GM18499 (cell line): Measurements from ENCODE around the gene NUBPL.
A peak's percentile ranks its signal among the peaks of the same experiment; 100 is the strongest.

Experiments
- ATAC-seq: cut with Tn5 transposase; IDR thresholded peaks from one replicate; pipeline ENCODE4 v1.9.1; 2021; ENCODE audit warnings: moderate number of reproducible peaks; ENCODE audit not compliant: insufficient read depth, unreplicated experiment

Gene NUBPL, protein sequence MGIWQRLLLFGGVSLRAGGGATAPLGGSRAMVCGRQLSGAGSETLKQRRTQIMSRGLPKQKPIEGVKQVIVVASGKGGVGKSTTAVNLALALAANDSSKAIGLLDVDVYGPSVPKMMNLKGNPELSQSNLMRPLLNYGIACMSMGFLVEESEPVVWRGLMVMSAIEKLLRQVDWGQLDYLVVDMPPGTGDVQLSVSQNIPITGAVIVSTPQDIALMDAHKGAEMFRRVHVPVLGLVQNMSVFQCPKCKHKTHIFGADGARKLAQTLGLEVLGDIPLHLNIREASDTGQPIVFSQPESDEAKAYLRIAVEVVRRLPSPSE

DNA sequence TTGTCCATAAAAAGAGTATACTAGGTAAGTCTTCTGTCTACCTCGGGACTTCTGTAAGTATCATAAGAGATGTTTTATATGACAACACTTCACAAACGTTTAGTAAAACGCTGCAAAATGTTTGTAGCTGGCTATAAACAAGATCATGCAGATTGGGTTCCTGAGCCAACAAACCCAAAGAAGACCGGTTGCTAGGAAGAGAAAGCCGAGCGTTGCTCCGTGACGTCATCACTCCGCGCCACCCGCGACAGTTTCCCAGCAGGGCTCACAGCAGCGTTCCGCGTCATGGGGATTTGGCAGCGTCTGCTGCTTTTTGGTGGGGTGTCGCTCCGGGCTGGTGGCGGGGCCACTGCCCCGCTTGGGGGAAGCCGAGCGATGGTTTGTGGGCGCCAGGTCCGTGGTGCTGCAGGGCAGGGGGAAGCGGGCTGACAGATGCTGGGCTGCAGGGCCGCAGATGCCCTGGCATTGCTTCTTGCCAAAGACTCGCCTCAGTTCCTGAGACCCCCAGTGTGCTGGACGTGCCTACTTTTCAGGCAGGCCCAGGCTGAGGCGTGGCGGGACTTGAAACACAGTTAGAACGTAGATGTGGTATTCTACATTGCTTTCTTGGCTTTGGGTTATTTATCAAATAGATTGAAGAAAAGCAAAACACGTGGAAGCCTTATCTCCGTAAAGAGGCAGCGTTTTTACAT, at the start of gene NUBPL:
Gene NUBPL (plus strand): TSS at position 250 of the 692 bp plus-strand sequence. CDS start 36 bp downstream, at position 286.
- ATAC-seq, result peak; percentile 90

DNA sequence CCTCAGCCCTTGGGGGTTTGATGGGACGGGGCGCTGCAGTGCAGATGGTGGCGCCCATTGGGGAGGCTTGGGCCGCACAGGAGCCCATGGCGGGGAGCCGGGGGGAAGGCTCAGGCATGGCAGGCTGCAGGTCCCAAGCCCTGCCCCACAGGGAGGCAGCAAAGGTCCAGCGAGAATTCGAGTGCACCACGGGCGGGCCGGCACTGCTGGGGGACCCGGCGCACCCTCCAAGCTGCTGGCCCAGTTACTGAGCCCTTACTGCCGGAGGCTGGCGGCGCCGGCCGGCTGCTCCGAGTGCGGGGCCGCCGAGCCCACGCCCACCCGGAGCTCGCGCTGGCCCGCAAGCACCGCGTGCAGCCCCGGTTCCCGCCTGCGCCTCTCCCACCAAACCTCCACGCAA, 34.1 kb upstream of the NUBPL start:
- no peak for ATAC-seq

DNA sequence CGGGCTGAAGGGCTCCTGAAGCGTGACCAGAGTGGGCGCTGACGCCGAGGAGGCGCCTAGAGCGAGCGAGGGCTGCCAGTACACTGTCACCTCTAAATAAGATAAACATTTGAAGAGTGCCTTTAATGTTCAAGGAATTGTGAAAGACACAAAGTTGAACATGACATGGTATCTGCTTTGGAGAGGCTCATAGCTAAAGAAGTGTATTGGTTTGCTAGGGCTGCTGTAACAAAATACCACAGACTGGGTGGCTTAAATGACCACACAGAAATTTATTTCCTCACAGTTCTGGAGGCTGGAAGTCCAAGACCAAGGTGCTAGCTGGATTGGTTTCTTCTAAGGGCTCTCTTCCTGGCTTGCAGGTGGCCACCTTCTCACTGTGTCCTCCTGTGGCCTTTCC, 33.7 kb upstream of the NUBPL start:
- ATAC-seq, result no peak

DNA sequence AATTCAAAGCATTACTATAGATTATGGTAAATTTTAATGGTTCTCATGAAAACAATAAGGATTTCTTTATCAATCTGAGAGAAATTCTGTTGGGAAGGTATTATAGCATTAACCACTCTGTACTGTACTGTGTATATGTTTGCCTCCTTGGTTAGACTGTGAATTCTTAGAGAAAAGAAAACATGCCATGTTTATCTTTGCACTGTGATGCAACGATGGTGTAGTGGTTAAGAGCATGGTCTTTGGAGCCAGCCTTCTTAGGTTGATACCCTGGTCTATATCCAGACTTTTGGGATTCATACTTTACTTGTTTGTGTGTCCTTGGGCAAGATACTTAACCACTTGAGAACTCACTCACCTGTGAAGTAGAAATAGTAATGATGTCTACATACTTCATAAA, 32.2 kb upstream of the NUBPL start:
- ATAC-seq, result no peak

DNA sequence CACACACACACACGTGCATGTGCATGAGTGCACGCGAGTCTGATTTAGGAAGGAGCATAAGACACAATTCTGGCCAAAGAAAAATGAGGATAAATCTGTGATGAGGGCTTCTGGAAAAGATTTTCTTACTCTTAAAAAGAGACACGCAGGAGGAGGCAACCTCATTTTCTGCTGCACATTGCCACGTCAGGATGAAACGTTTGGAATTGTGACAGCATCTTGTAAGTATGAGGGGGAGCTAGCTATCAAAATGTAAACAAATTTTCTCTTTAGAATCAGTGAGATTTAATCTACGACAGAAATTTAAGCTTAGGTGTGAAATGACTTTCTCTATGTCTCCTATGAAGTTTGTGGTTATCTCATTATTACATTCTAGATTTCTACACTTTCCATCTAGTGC, 31.1 kb upstream of the NUBPL start:
- ATAC-seq, result no peak

DNA sequence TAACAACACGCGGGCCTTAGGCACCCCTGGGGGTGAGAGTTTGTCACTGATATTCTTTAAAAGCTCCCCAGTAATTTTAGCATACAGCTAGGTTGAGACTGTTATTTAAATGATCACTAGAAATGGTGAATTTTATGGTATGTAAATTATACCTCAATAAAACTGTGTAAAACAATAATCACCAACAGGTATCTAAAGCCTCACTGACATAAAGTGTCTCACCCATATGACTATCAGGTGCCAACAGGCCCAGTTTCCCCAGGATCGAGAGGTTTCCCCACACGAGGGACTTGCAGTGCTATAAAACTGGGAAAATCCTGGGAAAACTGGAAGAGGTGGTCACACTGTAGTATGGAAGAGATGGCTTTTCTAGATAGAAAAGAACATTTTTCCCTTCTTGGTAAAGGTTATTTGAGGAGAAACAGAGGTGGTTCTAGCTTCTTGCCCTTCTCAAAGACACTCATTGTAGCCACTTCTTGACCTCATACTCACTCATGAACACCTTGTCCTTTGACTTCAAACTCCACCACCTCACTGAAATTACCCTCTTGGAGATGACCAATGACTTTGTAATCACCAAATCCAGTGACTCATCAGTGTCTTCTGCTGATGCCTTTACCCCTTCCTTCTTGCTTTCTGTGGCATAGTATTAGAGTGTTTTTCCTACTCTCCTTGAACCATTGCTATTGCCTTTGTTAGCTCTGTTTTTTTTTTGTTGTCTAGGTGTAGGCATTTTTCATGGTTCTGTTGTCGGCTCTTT, 24.8 kb upstream of the NUBPL start:
- no peak for ATAC-seq

DNA sequence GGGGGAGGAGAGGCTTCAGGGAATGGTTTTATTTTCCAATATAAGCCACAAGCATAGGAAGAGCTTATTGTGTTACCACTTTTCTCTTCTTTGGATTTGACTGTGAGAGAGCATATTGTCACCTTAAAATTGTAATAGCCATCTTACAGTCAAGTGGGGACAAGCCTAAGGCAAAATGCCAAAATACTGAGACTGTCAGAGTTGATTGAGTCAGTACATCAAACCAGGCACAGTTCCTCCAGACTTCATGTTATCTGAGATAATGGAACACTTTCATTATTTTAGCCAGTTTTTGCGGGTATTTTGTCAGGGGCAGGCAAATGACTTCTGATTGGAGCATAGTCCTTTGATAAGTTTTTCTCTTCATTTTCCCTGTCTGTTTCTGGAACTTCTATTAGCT, 19.5 kb upstream of the NUBPL start:
- ATAC-seq, result no peak

DNA sequence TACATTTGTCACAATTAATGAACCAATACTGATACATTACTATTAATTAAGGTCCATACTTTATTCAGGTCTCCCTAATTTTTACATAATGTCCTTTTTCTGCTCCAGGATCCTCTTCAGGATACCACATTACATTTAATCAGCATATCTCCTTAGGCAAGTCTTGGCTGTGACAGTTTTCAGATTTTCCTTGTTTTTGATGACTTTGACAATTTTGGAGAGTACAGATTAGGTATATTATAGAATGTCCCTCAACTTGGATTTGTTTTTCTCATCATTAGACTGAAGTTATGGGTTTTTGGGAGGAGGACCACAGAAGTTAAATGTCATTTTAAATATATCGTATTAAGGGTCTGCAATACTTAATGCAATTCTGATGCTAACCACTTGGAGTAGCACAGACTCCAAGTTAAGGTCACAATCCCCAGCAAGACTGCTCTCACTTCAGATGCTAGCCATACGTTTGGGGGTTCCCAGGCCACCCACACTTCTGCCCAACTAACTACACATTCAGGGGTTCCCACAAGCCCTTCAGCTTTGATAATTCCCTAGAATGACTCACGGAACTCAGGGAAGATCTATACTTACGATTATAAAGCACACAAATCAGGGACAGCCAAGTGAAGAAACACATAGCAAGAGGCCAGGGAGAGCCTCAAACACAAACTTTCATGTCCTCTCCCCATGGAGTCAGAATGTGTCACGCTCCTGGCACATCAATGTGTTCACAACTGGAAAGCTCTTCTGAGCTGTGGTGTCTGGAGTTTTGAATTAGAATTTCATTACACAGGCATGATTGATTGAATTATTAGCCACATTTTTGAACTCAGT, 17.0 kb upstream of the NUBPL start:
- ATAC-seq, result no peak

DNA sequence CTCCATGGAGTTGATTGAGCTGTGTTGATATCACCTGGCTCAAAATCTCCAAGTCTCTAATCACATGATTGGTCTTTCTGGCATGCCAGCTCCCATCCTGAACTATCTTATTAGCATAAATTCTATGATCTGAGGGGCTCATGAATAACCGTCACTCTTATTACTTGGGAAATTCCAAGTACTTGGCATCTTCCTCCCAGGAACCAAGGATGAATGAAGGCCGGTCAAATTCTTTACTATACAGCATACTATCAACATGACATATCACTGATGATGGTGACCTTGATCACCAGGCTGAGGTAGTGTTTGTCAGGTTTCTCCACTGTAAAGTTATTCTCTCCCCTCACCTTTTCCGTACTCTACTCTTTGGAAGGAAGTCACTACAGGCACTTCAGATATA, 16.4 kb upstream of the NUBPL start:
- no peak for ATAC-seq

DNA sequence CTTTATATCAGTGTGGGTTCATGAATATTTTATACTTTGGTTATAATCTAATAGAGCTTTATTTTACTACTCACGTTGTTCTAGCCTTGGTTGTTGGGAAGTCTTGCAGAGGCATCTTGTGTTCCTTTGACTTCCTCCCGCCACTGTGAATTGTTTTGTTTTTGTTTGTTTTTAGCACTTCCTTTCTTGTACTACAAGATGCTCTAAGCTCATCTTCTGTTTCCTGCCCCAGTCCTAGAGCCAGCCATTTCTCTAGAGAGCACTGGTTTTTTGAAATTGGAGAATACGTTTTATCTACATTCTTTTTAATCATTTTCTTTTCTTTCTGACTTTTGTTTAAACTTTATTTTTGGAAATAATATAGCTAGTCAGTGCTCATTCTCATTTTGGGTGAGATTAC, 15.9 kb upstream of the NUBPL start:
- ATAC-seq, result no peak

DNA sequence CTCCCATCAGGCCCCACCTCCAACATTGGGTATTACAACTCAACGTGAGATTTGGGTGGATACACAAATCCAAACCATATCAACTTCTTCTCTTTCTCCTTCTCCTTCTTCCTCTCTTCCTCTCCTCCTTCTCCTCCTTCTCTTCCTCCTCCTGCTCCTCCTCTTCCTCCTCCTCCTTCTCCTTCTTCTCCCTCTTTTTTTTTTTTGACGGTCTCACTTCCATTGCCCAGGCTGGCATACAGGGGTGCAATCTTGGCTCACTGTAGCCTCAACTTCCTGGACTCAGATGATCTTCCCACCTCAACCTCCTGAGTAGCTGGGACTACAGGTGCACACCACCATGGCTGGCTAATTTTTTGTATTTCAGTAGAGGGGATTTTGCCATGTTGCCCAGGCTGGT, 11.4 kb upstream of the NUBPL start:
- ATAC-seq, result no peak

DNA sequence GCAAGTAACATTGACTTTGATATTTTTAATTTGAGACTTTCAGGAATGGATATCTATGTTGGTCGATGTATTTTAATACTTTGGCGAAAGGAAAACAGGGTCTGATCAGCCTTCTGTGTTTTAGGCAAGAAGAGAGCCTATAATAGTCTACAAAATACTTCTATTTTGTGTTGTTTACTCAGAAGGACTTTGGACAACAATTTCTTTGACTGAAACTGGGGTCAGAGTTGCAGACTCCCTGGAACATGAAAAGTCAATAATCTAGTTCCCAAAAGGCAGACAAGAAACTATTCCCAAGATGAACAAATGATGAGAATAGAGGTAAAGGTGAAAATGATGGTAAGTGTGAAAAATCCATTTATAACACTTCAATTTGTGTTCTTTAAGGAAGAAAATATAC, 10.6 kb upstream of the NUBPL start:
- ATAC-seq, result no peak

DNA sequence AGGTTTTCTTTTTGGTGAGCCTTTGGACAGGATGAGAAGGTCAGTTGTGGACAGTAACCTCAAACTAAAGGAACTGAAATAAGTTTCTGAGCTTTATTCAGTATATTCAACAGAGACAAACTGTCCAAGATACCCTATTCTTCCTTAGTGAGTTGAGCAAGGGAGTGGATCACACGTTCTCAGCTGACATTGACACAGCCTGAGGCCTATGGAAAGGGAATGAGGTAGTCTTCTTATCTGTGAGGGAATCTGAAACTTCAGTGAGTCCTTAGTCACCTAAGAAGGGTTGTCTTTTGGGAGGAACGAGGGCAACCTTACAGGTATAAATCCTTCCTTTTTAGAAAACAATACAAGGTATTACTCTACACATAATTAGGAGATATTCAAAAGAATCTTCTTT, 5.0 kb upstream of the NUBPL start:
- ATAC-seq, result no peak

DNA sequence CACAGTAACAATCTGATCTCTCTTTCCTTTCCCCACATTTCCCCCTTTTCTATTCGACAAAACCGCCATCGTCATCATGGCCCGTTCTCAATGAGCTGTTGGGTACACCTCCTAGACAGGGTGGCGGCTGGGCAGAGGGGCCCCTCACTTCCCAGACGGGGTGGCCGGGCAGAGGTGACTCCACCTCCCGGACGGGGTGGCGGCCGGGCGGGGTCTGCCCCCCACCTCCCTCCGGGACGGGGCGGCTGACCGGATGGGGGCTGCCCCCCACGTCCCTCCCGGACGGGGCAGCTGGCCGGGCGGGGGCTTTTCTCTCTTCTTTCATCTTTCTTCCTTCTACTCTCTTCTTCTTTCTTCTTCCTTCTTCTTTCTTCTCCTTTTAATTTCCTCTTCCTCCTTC, 1.3 kb upstream of the NUBPL start:
- ATAC-seq, result no peak

DNA sequence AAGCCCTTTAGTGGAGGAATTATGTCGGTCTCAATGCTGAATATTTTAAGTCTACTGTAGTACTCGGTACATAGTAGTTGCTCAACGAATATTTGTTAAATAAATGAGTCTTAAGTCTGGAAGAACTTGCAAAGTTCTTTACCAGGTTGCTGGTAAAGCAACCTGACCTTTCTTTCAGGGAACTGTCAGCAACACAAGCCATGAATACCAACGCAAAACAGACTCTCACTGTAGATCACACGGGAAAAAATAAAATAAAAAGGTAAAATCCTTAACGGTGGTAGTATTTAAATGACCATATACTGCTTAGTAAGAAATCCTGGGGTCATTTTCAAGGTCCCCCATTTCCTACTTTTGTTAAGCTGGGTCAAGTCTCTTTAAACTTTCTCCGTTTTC, 447 bp upstream of the NUBPL start:
- peak; percentile 7 for ATAC-seq

DNA sequence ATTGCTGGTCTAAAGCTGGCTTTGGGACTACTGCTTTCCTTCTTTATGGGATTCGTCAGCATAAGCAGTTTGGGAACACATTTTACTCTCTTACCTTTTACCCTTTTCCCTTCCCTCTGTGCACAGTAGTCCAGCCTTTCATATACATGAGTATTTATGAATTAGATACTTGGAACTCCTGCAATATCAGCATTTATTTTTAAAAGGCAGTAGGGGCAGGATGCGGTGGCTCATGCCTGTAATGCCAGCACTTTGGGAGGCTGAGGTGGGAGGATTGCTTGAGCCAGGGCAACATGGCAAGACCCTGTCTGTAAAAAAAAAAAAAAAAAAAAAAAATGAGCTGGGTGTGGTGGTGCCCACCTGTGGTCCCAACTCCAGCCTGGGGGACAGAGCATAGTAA, 3.0 kb downstream of the NUBPL start:
- no peak for ATAC-seq

DNA sequence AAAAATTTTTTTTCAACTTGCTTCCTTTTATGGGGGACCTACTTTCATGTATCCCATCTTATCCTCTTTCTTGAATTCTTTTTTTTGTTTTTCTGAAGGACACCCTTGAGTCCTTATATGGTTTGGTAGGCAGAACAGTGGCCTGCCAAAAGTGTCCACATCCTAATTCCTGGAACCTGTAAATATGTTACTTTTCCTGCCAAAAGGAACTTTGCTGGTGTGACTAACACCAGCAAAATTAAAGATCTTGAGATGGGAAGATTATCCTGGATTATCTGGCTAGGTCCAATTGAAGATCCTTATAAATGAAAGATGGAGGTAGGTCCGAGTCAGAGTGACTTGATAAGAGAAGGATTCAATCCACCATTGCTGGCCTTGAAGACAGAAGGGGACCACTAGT, 5.3 kb downstream of the NUBPL start:
- no peak for ATAC-seq

DNA sequence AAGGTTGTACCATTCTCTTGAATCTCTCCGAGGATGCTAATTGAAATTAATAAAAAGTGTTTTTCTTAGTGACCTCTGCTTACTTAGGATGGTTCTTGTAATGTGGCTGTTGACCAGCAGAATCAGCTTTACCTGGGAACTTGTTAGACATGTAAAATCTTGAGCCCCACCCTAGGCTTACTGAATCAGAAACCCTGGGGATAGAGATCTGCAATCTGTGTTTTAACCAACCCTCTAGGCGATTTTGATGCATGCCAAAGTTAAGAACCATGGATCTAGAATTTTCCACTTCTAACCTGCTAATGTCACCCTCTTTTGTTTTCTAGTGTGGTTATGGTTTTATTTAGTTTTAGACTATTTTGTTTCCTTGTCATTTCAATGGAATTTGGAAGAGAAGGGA, 6.5 kb downstream of the NUBPL start:
- no peak for ATAC-seq

DNA sequence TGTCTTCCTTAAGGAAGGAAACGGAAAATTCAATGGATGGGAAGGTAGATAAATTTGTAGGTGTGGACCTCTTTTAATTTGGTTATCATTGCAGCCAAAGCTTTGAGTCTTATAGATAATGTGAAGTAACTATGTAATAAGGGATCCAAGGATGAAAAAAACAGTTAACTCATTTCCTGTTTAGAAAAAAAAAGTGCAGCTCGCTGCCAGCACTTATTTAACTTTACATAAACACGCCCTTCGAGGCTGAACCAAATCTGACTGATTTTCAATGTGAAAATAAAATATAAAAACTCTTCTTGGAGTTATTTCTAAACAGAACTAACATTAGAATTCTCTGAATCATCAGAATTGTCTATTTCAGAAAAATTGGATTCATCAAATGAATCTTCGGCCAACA, 7.0 kb downstream of the NUBPL start:
- no peak for ATAC-seq

DNA sequence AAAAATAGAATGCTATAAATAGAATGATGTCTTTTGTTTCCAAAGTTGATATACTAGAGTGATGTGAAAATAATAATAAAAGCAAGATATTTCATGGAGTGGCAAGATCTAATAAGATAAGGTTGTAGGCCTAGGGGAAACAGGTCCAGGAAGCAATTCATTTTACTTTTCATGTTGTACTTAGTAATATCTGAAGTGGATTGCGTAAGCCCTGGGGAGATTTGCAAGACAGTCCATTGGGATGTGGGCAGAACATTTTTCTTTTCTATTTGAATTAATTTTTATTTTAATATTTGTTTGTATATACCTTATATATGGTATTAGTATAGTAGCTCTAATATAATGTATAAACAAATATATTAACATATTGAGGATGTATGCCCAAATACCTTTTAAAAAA, 7.5 kb downstream of the NUBPL start:
- no peak for ATAC-seq

DNA sequence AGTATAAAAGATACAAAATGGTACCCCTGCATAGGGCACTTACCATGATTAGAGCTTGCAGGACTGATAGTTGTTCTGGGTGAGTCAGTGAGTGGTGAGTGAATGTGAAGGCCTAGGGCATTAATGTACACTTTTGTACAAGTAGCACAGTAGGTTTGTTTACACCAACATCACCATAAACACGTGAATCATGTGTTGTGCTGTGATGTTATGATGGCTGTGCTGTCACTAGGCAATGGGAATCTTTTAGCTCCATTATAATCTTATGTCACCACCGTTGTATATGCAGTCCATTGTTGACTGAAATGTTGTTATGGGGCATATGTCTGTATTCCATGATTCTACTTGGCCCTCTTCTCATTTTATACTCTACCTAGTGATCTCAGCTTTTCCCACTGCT, 11.8 kb downstream of the NUBPL start:
- no peak for ATAC-seq
